NCI-H345 treated with DMSO at 0.1 percent for 48 hours (cell line): ENCODE data around the gene GBP5.
"Not testable (repeated sequence)": the region's sequence is repeated elsewhere in the genome, so short reads cannot be mapped to it uniquely, and the experiment has no call there.

ENCODE experiments used
- DNase-seq: peaks from one replicate; lab custom pipeline; 2025; ENCODE audit not compliant: unreplicated experiment; lab: John Stamatoyannopoulos, UW

Gene GBP5, protein sequence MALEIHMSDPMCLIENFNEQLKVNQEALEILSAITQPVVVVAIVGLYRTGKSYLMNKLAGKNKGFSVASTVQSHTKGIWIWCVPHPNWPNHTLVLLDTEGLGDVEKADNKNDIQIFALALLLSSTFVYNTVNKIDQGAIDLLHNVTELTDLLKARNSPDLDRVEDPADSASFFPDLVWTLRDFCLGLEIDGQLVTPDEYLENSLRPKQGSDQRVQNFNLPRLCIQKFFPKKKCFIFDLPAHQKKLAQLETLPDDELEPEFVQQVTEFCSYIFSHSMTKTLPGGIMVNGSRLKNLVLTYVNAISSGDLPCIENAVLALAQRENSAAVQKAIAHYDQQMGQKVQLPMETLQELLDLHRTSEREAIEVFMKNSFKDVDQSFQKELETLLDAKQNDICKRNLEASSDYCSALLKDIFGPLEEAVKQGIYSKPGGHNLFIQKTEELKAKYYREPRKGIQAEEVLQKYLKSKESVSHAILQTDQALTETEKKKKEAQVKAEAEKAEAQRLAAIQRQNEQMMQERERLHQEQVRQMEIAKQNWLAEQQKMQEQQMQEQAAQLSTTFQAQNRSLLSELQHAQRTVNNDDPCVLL

DNA sequence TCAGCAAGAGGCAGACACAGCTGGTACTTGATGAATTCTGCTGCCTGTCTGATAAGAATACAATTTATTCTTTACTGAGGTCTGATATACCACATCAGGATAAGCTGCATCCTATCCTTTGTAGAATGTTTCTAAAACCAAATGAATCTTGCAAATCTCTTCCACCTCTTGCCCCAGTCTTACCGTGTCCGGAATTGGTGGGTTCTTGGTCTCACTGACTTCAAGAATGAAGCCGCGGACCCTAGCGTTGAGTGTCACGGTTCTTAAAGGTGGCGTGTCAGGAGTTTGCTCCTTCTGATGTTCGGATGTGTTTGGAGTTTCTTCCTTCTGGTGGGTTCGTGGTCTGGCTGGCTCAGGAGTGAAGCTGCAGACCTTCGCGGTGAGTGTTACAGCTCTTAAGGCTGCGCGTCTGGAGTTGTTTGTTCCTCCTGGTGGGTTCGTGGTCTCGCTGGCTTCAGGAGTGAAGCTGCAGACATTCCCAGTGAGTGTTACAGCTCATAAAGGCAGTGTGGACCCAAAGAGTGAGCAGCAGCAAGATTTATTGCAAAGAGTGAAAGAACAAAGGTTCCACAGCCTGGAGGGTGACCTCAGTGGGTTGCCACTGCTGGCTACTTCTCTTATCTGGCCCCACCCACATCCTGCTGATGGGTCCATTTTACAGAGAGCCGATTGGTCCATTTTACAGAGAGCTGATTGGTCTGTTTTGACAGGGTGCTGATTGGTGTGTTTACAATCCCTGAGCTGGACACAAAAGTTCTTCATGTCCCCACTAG is at the start of gene GBP5:
Gene GBP5 (minus strand): TSS at position 592 of the 773 bp plus-strand sequence. CDS start 3,305 bp downstream, outside the sequence.
- not testable (repeated sequence) for DNase-seq

DNA sequence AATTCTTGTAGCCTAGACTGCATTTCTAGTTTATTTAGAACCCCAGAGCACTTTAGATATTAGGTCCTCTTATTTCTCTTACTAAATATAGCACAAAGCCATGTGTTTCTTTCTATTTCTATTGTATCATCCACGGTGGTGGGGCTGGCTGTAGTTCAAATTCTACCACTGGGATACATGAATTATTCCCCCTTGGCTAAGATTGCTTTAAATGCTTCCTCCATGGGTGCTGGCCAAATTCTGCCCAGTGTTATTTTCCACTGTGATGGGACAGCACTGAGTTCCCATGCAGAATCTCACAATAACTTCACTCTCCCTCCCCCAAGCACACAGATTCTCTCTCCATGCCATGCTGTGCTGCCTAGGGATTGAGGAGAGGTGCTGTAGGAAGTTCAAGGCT is 49.7 kb upstream of the GBP5 start:
- DNase-seq, result no peak

DNA sequence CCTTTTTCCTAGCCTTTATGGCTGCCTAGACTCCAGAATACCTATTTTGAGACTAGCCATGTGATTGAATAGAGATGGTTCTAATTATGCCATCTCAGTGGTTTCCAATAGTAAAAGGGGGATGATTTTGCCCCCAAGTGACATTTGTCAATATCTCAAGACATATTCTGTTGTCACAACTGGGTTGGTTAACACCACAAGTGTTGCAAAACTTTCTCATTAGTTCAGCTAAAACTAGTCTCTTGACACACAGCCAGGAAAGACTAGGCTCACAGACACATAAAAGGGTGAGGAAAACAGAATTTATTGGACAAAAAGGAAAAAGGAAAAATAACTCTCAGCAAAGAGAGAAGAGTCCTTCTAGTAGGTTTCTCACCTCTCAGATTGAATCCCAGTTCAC is 39.9 kb upstream of the GBP5 start:
- DNase-seq, result no peak

DNA sequence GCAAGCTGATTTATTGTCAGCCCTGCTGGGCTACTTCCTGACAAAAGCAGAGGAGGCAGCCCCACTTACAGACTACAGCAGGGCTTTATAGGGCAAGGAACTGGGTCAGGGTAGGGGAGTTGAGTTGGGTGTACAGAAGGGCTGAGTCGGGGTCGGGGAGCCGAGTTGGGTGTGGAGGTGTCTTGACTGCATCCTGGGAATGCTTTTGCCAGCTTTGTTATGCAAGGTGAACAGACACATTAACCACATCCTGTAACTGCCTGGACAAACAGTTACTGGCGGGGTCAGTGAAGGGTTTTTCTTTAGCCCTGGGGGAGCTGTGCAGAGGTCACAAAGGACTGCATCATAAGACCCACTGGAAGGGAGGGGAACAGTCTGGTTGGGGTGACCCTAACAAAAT is 39.1 kb upstream of the GBP5 start:
- no peak for DNase-seq

DNA sequence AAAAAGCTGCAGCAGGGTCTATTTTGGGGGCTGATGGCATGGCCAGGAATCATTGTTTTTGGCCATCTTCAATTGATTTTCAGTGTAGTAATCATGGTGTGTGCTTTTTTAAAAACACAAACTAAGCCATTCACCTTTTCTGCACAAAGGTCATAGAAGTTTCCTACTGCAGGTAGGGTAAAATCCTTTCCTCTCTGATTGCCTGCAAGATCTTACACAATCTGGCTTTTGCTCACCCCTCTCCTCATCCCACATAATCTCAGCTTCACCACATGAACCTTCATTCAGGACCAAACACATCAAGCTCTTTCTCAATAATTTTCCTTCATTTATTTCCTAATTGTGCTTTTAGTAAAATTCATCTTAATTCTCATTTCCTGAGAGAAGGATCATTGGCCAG is 38.3 kb upstream of the GBP5 start:
- DNase-seq, result no peak

DNA sequence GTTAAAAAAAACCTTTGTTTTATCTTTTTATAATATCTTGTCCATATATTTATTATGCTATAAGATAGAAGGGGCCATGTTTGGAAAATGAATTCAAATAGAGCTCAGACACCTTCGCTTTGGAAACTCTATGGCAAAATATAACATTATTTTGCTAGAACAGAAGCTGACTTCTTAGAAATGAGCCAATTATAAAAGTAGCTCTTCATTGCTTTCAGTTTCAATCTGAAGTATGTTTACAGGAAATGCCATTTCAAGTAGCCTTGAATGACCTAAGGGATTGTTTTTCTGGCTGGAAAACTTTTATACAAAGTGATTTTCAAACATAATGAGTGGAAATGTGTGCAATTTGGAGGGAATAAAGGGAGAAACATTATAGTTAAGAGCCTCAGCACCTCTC is 37.8 kb upstream of the GBP5 start:
- no peak for DNase-seq

DNA sequence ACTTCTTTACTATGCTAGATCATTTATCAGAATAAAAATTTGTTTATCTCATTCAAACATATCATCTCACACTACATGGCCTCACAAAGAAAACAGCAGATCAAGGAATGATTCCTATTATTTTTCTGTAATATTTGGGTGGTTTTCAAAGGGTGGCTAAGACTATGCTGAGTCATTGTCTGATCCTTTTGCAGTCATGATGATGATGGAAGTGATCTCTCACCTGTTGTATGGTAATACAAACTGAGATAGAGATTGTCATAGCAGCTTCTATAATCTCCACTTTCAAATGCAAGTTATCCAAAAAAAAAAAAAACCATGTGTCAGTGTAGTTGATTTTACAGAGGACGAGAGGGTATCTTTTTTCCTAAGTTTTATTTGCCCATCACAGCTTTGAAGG is 37.2 kb upstream of the GBP5 start:
- DNase-seq, result no peak

DNA sequence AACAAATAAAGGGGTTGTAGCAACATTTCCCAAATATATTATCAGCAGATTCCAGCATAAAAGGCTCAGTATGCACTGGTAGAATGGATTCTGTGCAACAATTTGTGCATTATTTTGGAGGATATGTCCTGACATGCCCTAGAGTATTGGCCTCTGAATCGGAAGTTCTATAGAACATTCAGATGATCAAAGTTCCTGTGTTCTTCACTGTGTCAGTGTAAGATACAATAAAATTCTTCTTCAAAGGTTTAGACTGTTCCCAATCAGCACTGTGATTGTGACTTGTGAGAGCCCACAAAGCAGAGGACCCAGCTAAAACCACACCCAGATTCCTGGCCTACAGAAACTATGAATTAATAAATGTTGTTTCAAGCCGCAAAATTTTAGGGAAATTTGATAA is 33.6 kb upstream of the GBP5 start:
- no peak for DNase-seq

DNA sequence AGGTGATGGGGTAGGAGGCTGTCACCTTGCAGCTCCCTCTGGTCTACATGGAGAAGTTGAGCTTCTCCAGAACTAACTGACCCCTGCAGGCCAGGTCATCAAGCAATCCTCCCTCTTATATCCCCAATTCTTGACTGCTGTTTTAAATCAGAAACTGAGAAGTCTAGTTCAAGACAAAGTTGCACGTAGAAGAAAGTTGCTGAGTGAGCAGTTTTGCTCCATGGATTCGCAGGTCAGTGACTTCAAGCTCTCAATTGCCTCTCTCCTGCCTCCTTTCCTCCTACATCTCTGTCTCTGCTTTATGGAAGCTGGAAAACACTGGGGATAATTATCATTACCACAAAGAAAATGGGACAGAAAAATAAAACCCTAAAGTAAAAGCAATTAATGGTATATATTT is 32.8 kb upstream of the GBP5 start:
- DNase-seq, result no peak

DNA sequence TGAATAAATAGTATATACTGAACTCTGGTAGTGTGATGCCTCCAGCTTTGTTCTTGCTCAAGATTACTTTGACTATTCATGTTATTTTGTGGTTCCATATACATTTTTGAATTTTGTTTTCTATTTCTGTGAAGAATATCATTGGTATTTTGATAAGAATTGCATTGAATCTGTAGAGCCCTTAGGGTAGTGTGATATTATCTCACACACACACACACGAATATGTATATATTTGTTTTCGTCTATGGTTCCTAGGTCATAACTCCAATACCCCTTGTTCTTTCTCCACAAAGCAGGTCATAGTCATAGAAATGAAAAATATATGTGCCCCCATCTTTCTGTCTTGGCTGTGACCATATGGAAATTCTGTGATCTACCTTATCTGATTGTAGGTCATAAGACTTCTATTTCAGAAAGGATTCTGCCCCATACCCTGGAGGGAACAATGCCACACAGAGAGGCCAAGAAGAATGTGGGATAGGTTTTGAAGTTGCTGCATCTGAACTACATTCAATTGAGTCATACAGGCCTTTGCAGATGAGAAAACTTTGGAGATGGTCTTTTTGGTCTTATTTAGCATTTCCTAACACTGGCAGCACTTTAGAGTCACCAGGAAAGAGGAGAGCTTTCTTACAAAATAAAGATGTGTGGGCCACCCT is 32.0 kb upstream of the GBP5 start:
- DNase-seq, result no peak

DNA sequence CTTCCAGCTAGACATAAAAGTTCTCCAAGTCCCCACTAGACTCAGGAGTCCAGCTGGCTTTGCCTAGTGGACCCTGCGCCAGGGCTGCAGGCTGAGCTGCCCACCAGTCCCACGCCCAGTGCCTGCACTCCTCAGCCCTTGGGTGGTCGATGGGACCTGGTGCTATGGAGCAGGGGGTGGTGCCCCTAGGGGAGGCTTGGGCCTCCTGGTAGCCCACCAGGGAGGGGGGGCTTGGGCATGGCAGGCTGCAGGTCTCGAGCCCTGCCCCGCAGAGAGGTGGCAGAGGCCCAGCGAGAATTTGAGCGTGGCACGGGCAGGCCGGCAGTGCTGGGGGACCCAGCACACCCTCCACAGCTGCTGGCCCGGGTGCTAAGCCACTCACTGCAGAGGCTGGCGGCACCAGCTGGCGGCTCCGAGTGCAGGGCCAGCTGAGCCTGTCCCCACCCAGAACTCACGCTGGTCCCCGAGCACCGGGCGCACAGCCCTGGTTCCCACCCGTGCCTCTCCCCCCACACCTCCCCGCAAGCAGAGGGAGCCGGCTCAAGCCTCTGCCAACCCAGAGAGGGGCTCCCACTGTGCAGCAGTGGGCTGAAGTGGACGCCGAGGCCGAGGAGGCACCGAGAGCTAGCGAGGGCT is 30.2 kb upstream of the GBP5 start:
- no peak for DNase-seq

DNA sequence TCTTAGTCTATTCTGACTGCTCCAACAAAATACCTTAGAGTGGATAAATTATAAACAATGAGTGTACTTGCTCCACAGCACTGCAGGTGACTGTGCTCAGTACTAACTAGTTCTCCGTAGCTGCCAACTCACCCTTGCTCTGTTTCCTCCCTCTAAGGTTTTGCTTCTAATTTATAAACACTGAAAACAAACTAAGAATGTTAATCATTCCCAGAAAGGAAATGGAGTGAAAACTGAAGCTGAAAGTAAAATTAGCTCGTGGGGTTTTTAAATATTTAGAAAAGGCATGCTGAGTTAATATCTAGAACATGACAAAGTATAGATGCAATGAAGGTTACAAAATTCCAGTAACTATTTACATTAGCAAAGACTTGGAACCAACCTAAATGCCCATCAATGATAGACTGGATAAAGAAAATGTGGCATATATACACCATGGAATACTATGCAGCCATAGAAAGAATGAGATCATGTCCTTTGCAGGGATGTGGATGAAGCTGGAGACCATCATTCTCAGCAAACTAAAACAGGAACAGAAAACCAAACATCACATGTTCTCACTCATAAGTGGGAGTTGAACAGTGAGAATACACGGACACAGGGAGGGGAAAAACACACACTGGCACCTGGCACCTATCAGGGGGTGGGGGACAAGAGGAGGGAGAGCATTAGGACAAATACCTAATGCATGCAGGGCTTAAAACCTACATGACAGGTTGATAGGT is 27.2 kb upstream of the GBP5 start:
- DNase-seq, result not testable (repeated sequence)

DNA sequence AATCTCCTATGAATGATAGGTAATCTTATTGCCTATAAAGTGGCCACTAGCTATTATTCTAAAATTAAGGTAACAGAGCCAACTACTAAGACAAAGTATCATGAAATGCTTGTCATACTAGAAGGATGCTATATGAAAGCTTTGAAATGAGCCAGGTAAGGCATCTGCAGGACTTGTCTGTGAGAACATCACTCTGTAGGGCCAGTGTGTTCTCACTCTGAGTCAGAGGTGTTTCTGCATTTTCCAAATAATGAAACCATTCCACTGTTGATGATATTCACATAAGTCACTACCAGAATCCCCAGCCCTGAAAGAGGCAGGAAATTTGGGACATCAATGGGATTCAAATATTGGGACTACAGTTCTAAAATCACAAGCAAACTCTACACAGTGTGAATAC is 25.8 kb upstream of the GBP5 start:
- DNase-seq, result no peak

DNA sequence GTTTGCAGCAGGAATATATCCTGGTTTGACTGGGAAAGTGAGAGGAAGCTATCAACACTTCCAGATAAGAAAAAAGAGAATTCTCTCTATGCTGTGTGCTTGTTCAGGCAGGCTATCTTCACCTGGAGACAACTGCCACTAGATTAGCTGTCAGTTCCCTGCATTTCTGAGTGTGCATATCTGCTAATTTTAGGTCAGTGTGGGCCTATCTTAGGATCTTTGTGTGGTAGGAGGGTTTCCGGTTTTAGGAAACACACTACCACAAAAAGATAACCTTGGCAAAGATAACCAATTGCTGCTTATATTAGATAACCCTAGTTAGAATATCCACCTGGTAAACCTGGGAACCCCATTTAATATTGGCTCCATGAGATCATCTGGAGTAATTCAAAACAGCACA is 22.5 kb upstream of the GBP5 start:
- no peak for DNase-seq

DNA sequence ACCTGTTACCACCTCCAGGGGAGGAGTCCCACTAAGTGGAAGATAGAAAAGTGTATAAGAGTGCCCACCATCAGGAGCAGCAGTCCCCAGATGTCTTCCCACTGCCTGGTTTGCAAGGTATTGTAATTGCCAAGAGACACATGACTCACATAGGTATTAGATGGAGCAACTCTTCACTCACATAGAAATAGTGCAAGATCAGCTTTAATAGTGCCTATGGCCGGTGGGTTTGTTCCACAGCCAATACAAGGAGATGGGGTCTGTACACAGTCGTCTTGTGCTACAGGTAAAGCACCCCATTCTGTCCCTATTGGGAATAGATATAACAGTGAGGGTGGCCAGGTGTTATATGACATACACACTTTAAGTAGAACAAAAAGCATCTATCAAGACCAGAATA is 18.6 kb upstream of the GBP5 start:
- no peak for DNase-seq

DNA sequence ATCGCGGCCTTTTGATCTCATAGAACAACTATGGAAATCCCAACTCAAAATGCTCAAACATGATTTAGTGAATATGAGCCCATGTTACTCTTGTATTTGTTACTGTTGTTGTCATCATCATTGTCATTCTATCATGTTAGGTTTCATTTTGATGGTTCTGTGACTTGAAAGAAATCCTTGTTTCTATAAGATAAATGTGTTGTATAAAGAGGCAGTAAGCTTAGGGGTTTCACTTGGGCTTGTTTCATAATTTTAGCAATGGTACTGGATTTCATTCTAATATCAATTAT is 15.3 kb upstream of the GBP5 start:
- no peak for DNase-seq

DNA sequence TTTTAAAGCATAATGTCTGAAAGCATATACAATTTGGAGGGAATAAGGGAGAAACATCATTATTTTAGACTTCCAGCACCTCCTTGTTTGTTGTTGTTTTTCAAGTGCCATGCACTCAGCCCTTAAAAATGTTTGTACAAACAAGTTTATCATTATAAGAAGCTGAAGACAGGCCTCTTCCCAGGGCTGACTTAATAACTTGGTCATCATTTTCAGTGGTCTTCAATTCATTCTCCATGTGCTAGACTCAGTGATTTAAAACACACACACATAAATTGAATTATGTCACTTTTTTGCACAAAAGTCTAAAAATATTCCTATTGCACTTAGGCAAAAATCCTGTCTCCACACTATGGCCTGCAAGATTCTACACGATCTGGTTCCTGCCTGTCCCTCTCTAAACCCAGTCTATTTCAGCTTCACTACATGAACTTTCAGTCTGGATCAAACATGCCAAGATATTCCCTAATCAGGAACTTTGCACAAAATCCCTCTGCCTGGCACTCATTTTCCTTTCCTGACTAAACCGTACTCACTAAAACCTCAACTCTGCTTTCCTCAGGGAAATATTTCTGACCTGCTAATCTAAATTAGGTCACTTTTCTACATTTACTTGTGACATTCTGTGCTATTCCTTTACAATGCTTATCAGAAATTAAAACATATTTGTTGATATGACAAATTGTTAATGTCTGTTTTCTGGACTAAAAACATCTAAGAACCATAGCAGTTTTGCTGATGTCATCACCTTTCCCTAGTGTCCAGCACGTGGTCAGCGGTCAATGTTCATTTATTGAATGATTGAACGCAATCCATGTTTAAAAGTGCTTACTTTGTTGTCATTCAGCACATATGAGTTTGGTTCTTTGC is 14.8 kb upstream of the GBP5 start:
- no peak for DNase-seq

DNA sequence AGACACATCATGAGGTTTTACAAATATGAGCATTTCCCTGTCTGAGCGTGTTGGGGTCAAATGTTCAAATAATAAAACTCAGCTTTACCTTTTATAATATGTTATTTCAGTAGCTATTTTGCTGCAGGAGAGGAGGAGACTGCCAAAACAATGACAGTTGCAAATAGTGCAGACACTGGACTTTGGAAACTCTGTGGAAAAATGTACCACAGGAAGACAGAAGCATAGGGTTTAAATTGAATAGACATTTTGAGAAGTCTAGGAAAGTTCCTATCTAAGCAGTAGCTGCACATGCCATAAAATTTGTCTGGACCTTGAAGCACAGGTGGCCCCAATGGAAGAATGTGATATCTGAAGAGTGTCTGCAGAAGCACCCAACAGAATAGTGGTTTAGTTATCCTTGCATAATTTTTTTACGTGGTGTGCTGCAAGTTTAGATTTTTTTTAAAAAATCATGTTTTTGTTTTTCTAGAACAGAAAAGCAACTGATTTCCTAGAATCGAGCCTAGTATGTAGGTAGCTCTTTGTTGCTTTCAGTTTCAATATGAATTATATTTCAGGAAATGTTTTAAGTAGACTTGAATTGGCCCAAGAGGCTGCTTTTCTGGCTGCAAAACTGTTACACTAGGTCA is 14.0 kb upstream of the GBP5 start:
- DNase-seq, result no peak

DNA sequence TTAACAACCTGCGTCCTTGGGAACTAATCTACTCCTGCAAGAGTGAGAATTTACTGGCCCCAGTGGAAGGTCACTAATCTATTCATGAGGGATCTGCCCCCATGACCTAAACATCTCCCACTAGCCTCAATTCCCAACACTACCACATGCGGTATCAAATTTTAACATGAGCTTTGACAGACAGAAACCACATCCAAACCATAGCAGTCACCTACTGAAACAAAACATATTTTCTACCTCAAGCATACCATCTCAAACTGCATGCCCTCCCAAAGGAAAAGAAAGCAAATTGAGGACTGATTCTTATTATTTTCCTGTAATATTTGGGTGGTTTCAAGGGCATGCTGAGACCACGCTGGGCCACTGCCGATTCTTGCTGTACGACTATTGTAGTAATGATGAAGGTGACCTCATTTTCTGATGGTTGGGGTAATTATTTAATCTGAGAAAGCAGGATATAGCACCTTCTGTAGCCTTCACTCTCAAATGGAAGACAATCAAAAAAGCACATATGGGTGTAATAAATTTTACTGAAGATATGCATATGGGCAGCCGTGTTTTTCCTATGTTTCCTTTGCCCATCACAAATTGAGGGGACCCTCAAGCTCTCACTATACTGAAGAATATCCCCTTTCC is 13.2 kb upstream of the GBP5 start:
- DNase-seq, result no peak
